Fibroblast of lung (primary cell): Measurements from ENCODE around the gene BRD2. TPM values are rescaled to one million over a fixed set of nuclear protein-coding genes. Genes with fewer than 3 reads are reported as not detected.

Experiments
- DNase-seq, 2 donors: peaks; one replicate each; pipeline versions ENCODE4 v3.0.0 to v3.0.0-alpha.2; 2010; ENCODE audit warnings: low read depth in 2 of 2
- H2AFZ ChIP-seq: 2 replicates; pipeline ENCODE4 v1.5.1; 2012; ENCODE audit warnings: low read length, control low read depth, inconsistent platforms
- H3K27ac ChIP-seq: 2 replicates; pipeline ENCODE4 v1.5.1; 2011; ENCODE audit warnings: low read length, control low read depth; ENCODE audit not compliant: insufficient read depth
- H3K27me3 ChIP-seq: 2 replicates; pipeline ENCODE4 v1.5.1; 2011; ENCODE audit warnings: mild to moderate bottlenecking, low read length; ENCODE audit not compliant: control insufficient read depth, insufficient read depth
- H3K36me3 ChIP-seq: 2 replicates; pipeline ENCODE4 v1.5.1; 2011; ENCODE audit warnings: low read length; ENCODE audit not compliant: control insufficient read depth, insufficient read depth
- H3K4me1 ChIP-seq: 2 replicates; pipeline ENCODE4 v1.5.1; 2011; ENCODE audit warnings: low read length; ENCODE audit not compliant: control insufficient read depth, insufficient read depth; ENCODE audit errors: extremely low read depth
- H3K4me2 ChIP-seq: 2 replicates; pipeline ENCODE4 v1.5.1; 2011; ENCODE audit warnings: low read length, control low read depth; ENCODE audit not compliant: insufficient read depth; ENCODE audit errors: extremely low read depth
- H3K4me3 ChIP-seq, 4 experiments: fragments of 200-600 bp in 1 of 4; sonication (generic) in 1 of 4; replicated peaks in 1 of 4; 2 replicates each; pipeline ENCODE4 v1.5.1; 2011 to 2016; ENCODE audit warnings: low read length in 4 of 4, low read depth in 3 of 4, mild to moderate bottlenecking in 3 of 4, control low read depth in 2 of 4, inconsistent platforms in 1 of 4, mixed read lengths in 1 of 4; ENCODE audit not compliant: insufficient read depth in 1 of 4; ENCODE audit errors: control extremely low read depth in 1 of 4
- H3K79me2 ChIP-seq: 2 replicates; pipeline ENCODE4 v1.5.1; 2012; ENCODE audit warnings: mild to moderate bottlenecking, low read length, inconsistent platforms; ENCODE audit not compliant: control insufficient read depth, insufficient read depth
- H3K9ac ChIP-seq: 2 replicates; pipeline ENCODE4 v1.5.1; 2011; ENCODE audit warnings: mild to moderate bottlenecking, low read length, control low read depth; ENCODE audit not compliant: insufficient read depth
- H3K9me3 ChIP-seq: 2 replicates; pipeline ENCODE4 v1.5.1; 2012; ENCODE audit warnings: low read depth, low read length; ENCODE audit not compliant: control insufficient read depth, insufficient read depth
- H4K20me1 ChIP-seq: 2 replicates; pipeline ENCODE4 v1.5.1; 2011; ENCODE audit warnings: low read length; ENCODE audit not compliant: control insufficient read depth, insufficient read depth; ENCODE audit errors: extremely low read depth
- CTCF ChIP-seq, 2 donors: IDR thresholded peaks in 1 of 2; conservative IDR thresholded peaks in 1 of 2; 1 replicate in 1 of 2; 2 replicates in 1 of 2; pipeline ENCODE4 v1.5.1; 2011 to 2012; ENCODE audit warnings: low read length in 2 of 2, control low read depth in 1 of 2, inconsistent platforms in 1 of 2, low read depth in 1 of 2, mild to moderate bottlenecking in 1 of 2
- EZH2 ChIP-seq: IDR thresholded peaks from 2 replicates; pipeline ENCODE4 v1.5.1; 2012; ENCODE audit warnings: low read length, control low read depth, mild to moderate bottlenecking; ENCODE audit errors: missing control alignments
- polyA plus RNA-seq, 2 donors: library from polyadenylated mRNA; depleted of rRNA in 1 of 2; stranded (reverse) in 1 of 2; unstranded in 1 of 2; fragments of >200 nt; gene quantifications; 2 replicates each; pipeline ENCODE4 v1.2.1, GENCODE V29; 2011 to 2012; ENCODE audit warnings: missing spikeins in 1 of 2
- total RNA-seq: library from RNA; depleted of rRNA; stranded (reverse); fragments of >200 nt; gene quantifications from 2 replicates; pipeline ENCODE4 v1.2.1, GENCODE V29; 2014

BRD2 gene
- total and polyA plus RNA-seq, 2 donors (not counting 1 experiment from before 2014, with no cell fraction given): 75.6 to 126 TPM

GRCh38 chr6:32968867-32969684 is 682 bp downstream of the BRD2 start:
- Histone ChIP-seq H3K9ac (peak overlapping the region; percentile 97), H2AFZ (no peak overlapping the region), H4K20me1 (peaks cover 7% of the 10 kb centered on the region), H3K4me2 (peak overlapping the region; percentile 92), H3K36me3 (peaks cover 10% of the 10 kb centered on the region), H3K27ac (peak overlapping the region; percentile 100), H3K9me3 (no peaks in the 10 kb centered on the region), H3K4me1 (peaks cover 13% of the 10 kb centered on the region), H3K4me3 (peak overlapping the region; percentile 72 to 85 (median 76)), H3K79me2 (peaks cover 28% of the 10 kb centered on the region), H3K27me3 (no peaks in the 10 kb centered on the region)
- TF ChIP-seq CTCF (conservative IDR thresholded peaks at IDR 0.05 in 1 of 2, IDR thresholded peaks at IDR 0.05 in 1 of 2; ENCODE audit: low read depth in 1 of 2, low read length in 2 of 2): peak; percentile 31 to 34
- no peak for TF ChIP-seq EZH2
- peak; percentile 80 to 89 for DNase-seq

GRCh38 chr6:32969685-32970412 is 1.5 kb downstream of the BRD2 start:
- Histone ChIP-seq H3K9ac (peak overlapping the region; percentile 97), H3K27me3 (no peaks in the 10 kb centered on the region), H3K36me3 (peaks cover 16% of the 10 kb centered on the region), H3K4me2 (peak overlapping the region; percentile 92), H3K27ac (peak overlapping the region; percentile 100), H3K4me1 (peaks cover 13% of the 10 kb centered on the region), H3K9me3 (no peaks in the 10 kb centered on the region), H2AFZ (no peak overlapping the region), H3K4me3 (peak overlapping the region; percentile 72 to 85 (median 76)), H4K20me1 (peaks cover 8% of the 10 kb centered on the region), H3K79me2 (peaks cover 36% of the 10 kb centered on the region)
- TF ChIP-seq EZH2 (no peak), CTCF (conservative IDR thresholded peaks at IDR 0.05 in 1 of 2, IDR thresholded peaks at IDR 0.05 in 1 of 2; ENCODE audit: low read depth in 1 of 2, low read length in 2 of 2) (peak; percentile 22 to 28)
- peak; percentile 96 to 97 for DNase-seq
